NCI-H774 (cell line): ENCODE data around the gene PHF21A.
"Not testable (repeated sequence)": the region's sequence is repeated elsewhere in the genome, so short reads cannot be mapped to it uniquely, and the experiment has no call there.

Source experiments
- DNase-seq: peaks from one replicate; lab custom pipeline; 2025; lab: John Stamatoyannopoulos, UW

Gene PHF21A

GRCh38 chr11:45920531-45921477 lies 200.4 kb downstream of the PHF21A start:
- no peak for DNase-seq

DNA sequence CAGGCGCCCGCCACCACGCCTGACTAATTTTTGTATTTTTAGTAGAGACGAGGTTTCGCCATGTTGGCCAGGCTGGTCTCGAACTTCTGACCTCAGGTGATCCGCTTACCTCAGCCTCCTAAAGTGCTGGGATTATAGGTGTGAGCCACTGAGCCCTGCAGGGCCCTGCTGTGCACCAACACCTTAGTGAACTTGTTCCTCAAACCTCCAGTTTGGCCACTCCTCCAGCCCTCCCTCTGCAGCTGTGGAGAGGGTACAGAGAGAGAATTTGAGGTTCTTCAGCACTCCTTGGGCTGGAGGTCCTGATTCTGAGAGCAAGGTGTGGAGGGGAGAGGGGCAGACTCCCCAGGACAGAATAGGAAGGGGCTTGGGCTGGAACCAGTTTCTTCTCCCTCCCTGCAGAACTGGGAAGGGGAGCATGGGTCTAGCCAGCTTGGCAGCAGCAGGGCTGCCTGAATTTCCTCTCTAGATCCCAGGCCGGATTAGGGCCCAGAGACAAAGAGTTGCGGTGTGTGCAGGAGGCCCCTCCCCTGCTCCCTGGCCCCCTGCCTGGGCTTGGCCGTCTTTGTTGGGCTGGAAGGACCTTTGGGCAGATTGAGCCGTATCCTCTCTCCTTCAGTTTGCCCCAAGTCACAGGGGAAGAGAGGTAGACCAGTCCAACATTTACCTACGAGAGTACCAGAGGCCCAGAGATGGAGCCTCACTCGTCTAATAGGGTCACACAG lies 201.3 kb downstream of the PHF21A start:
- no peak for DNase-seq

DNA sequence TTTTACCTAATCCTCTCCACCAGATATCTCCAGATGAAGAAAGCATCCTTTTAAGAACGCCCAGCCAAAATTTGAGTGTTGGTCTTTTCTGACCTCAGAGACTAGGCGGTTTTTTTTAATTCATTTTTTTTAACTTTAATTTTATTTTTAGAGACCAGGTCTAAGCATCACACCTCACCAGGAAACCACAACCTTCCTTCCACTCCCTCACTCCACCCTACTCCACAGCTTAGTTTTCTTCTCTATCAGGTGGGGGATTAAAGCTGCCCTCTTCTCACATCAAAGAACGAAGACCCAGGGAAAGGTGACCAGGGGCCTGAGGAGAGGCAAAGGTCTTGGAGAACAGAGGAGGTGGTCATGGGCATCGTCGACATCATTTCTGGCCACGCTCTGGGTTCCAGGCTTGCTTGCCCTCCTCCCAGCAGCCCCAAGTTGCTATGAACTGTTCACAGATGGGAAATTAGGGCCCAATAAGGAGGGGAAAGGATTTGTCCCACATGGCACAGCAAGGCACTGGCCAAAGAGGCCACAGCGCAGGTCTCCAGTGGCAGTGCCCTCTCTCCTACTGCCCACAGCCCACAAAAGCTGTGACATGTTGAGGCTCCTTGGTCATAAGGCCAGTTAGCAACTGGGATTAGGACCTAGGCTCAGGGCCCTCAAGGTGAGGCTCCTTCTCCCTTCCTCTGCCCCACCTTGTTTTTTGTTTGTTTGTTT lies 202.1 kb downstream of the PHF21A start:
- no peak for DNase-seq

GRCh38 chr11:45918331-45918941 lies 202.8 kb downstream of the PHF21A start:
- DNase-seq, result peak; percentile 83

- DNase-seq, result peak; percentile 95
These were observed 203.5 kb downstream of the PHF21A start, which contains the start of gene PEX16 for GRCh38 chr11:45917623-45918330. Gene PEX16 (minus strand): TSS chr11:45917877. CDS start chr11:45917811, 66 bp downstream.

DNA sequence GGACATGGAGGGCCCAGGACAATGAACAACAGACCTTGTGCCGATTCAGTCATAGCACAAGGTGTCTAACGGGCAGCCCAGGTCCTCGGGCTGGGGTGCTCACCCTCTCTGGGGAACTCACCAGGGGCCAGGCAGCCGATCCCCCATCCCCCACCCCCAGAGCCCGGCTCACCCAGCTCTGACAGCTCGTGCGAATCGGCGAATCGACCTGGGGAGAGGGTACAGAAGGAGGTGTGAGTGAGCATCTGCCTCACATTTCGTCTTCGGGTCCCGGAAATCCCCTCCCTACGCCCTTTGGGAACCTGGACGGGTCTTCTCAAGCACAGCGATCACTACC lies 204.0 kb downstream of the PHF21A start:
- no peak for DNase-seq

DNA sequence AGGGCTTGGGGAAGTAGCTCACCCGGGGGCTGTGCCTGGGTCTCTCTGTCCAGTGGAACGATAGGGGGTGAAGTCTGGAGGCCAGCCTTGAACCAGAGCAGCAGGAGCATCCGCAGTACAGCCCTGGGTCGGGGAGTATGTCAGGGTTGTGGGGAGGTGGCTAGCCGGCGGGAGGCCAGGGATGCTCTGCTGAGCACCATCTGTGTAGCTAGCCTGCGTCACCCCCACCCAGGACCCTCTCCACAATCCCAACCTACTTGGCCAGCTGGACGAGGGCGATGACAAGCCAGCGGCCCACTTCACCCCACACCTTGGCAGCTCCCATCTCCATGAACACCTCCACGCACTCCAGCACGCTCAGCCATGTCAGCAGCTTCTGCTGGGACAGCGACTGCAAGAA lies 205.8 kb downstream of the PHF21A start:
- DNase-seq, result no peak

DNA sequence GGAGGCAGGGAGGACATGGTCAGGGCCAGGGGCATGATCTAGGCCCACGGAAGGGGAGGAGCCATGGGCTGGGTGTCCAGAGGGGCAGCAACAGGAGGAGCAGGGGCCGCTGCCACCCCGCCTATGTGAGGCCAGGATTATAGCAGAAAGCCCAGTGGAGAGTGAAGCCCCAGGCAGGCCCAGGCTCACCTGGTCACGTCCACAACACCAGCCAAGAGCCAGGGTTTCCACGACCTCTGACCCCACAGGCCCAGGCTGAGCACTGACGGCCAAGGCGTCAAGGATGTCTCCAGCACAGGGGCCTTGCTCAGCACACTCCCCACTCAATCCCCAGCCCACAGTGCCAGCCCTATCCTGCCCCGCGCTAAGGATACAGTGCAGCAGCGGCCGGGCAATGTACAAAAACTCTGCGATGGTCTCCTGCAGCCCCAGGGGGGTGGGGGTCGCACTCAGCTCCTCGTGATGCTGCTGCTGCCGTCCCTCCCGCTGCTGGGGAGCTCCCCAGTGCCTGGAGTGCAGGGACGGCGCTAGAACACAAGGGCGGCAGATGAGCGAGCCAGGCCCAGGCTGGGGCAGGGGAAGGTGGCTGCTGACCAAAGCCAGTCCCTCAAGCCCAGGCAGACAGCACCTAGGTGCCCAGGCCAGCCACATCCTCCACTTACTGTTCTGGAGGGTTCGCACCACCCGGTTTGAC lies 207.2 kb downstream of the PHF21A start:
- no peak for DNase-seq

- DNase-seq, result no peak
These were observed 207.7 kb downstream of the PHF21A start for GRCh38 chr11:45913514-45913913.

DNA sequence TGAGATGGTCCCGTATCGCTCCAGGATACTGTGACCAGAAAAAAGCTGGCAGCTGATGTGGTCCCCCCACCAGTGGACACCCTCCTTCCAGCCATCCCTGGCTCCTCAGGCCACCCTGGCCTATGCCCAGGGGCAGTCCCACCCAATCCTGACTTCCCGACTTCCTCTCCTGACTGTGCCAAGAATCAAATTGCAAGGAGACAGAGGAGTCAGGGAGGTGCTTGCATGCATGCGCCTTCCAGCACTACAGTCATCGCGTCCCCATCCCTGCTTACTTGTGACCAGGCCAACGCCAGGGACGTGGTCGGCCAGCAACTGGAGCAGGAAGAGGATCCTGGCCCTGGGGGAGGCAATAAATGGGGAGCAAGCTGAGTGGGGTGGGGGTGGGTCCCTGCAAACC lies 210.6 kb downstream of the PHF21A start:
- no peak for DNase-seq

DNA sequence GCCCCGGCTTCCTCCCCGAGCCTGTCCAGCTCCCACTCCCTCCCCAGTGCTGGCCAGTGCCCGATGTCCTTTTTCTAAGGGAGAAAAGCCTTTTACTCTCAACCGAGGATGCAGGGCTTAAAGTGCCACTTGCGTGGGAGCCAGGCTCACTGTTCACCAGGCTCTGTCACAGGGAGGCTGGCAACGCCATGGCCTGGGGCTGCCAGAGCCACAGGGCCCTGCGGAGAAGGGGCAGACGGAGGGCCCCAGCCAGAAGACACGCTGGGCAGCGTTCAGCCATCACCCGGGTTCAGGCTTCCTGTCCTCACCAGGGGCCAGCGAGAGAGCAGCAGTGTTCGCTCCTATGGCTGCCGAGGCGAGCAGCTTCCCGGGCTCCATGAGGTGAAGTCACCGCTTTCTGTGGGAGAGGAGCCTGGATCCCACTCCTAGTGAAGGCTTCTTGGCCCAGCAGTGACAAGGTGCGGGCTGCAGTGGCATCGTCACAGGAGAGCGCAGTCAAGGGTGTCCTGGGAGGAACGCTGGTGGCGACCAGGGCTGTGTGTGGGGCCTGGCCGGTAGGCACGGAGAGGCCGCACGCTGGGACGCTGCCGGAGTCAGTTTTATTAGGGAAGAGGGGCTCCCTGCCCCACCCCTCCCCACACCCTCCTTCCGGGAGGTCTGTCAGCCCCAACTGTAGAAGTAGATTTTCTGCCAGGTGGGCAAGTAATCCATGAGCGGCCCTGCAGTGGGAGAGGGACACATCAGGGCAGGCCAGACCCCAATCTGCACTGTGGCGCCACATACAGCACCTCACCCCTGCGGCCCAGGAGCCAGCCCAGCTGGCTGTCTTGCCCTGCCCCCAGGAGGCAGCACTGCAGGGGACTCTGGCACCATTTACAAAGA lies 211.4 kb downstream of the PHF21A start:
- no peak for DNase-seq

DNA sequence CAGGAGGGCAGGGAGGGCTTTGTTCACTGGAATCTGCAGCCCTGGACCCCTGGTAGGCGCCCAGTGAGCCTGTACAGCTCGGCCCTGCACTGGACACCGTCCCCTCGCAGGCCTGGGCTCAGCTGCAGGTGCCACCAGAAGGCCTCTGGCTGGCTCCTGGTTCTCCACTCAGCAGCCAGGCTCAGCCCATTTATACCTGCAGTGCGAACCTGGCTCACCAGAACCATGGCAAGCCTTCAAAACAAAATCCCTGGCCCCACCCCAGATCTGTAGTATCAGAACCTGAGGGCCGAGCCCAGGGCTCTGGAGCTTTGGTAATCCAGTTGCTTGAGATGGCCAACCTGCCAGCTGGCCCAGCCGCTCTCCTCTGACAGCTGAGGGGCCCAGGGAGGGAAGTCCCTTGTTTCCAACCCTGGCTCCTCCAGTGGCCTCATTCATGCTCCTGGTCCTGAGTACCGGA lies 213.3 kb downstream of the PHF21A start:
- DNase-seq, result no peak

DNA sequence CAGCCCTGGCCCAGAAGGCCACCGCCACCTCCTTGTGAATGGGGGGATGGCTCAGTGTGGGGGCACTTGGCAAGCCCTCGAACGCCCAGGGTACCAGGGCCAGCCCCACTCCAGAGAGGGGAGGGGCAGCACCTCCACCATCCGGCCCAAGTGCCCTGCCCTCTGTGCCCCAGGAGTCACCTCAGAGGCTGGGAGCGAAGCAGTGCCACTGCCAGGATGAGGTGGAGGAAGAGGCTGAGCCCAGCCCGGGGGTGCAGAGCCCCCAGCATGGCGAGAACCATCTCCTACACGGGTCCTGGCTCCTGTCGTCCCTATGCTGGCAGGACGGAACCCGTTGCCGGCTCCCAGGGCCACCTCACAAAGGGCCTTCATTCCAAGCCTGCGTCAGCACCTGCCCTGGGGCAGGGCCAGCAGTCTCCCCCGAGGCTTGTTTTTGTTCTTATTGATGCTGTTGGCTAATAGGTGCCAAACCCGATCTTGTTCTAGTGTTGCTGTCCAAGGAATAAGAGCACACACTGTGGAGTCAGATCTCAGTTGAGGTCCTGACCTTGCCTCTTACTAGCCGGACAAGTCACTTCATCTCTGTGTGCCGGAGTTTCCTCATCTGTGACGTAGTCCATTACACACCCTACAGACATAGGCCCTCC lies 214.2 kb downstream of the PHF21A start, which contains the start of gene FREY1:
TSS of gene FREY1 (minus strand) at position 307 of the 647 bp plus-strand sequence. CDS start at position 281, 26 bp downstream.
- DNase-seq, result no peak

- DNase-seq, result no peak
These were observed 215.1 kb downstream of the PHF21A start for GRCh38 chr11:45906096-45906682.

GRCh38 chr11:45905576-45905975 lies 215.7 kb downstream of the PHF21A start:
- DNase-seq, result not testable (repeated sequence)

GRCh38 chr11:45905095-45905494 lies 216.2 kb downstream of the PHF21A start:
- DNase-seq, result no peak

DNA sequence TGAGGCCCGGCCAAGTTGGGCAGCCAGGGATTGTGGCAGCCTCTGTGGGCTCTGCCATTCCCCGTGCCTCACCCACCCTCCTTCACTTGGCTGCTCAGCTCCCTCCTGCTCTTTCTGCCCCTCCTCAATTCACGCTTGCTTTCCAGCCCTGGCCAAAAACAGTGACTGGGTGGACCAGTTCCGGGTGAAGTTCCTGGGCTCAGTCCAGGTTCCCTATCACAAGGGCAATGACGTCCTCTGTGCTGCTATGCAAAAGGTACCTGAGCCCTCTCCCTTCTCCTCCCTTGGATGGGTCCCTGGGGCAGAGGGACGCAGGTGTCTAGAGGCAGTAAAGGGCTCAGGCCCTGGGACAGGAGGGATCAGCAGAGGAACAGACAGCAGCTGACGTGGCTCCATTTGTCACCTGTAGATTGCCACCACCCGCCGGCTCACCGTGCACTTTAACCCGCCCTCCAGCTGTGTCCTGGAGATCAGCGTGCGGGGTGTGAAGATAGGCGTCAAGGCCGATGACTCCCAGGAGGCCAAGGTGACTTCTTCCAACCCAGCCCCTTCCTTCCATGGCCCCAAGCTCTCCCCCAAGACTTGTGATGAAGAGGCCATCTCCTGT lies 216.8 kb downstream of the PHF21A start:
- no peak for DNase-seq
